Coronary artery (tissue), 2 donors: ENCODE measurements around the gene ERG28.

Experiments
- DNase-seq: peaks from one replicate; pipeline ENCODE4 v3.0.0-alpha.2; 2017; ENCODE audit warnings: low spot score
- H3K27ac ChIP-seq, 2 donors: fragments of 200-600 bp; sonication (generic); one replicate each; pipeline ENCODE4 v1.5.1; 2016 to 2019
- H3K4me3 ChIP-seq: fragments of 200-600 bp; sonication (generic); 2 replicates; pipeline ENCODE4 v1.5.1; 2016; ENCODE audit warnings: mild to moderate bottlenecking, moderate library complexity
- TF ChIP-seq, protein P1 (sequence below): fragments of 200-600 bp; sonication (generic); IDR thresholded peaks from one replicate; pipeline ENCODE4 v1.5.1; 2019; ENCODE audit warnings: antibody characterized with exemption

ERG28 gene

DNA sequence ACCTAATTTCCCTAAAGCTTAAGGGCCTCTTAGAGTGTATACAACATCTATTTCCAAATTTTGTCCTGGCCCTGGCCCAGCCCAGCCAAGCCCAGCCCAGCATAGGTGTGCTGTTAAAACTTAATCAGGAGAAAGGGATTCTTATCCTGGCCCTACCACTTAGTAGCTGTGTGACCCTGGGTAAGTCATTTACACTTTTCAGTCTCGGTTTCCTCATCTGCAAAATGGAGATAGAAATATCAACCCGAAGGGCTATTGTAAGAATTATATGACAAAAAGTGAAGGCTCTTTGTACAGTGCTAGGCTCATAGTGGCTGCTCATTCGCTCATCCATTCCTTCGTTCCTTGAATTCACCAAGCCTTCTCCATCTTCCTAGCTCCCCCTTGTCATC is 442 bp downstream of the ERG28 start:
- TF ChIP-seq, protein P1, sequence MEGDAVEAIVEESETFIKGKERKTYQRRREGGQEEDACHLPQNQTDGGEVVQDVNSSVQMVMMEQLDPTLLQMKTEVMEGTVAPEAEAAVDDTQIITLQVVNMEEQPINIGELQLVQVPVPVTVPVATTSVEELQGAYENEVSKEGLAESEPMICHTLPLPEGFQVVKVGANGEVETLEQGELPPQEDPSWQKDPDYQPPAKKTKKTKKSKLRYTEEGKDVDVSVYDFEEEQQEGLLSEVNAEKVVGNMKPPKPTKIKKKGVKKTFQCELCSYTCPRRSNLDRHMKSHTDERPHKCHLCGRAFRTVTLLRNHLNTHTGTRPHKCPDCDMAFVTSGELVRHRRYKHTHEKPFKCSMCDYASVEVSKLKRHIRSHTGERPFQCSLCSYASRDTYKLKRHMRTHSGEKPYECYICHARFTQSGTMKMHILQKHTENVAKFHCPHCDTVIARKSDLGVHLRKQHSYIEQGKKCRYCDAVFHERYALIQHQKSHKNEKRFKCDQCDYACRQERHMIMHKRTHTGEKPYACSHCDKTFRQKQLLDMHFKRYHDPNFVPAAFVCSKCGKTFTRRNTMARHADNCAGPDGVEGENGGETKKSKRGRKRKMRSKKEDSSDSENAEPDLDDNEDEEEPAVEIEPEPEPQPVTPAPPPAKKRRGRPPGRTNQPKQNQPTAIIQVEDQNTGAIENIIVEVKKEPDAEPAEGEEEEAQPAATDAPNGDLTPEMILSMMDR, result no peak
- Histone ChIP-seq H3K27ac (peak overlapping the region; percentile 74 to 84), H3K4me3 (peak overlapping the region; percentile 82)
- DNase-seq, result no peak

DNA sequence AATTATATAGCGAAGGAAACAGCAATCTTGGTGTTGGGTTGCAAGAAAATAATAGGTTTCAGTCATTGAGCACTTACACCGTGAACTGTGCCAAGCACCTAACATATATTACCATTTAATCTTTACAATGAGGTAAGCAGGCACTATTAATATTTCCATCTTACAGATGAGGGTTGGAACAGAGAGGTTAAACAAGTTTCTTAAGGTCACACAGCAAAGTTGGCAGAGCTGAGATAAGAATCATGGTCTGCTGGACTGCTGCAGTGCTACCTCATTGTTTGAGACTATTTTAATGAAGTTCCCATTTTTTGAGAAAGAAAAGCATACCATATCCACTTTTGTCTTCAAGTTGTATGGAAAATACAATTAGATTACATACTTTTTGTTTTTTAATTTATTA is 1.7 kb downstream of the ERG28 start:
- DNase-seq, result no peak
- TF ChIP-seq, protein P1, result no peak
- H3K4me3 ChIP-seq, result no peak overlapping the region
- H3K27ac ChIP-seq, result no peak overlapping the region

DNA sequence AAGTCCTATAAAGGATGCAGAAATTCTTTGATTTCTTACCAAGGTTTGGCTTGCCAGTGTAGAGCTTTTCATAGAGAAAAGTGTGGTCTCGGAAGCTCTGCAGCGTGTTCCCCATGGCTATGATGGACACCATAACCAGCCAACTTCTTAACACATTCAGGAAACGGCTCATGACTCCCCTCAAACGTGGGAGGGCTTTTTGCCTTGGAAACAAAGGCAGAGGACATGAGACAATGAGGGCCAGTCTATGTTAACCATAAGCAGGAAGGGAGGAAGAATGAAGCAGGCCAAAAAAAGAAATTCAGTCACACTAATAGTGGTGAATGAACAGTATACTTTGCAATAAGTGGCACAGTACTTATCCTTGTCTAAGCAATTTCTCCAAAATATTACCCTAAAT is 3.3 kb downstream of the ERG28 start:
- TF ChIP-seq, protein P1, result no peak
- Histone ChIP-seq H3K27ac (no peak overlapping the region), H3K4me3 (no peak overlapping the region)
- DNase-seq, result no peak

DNA sequence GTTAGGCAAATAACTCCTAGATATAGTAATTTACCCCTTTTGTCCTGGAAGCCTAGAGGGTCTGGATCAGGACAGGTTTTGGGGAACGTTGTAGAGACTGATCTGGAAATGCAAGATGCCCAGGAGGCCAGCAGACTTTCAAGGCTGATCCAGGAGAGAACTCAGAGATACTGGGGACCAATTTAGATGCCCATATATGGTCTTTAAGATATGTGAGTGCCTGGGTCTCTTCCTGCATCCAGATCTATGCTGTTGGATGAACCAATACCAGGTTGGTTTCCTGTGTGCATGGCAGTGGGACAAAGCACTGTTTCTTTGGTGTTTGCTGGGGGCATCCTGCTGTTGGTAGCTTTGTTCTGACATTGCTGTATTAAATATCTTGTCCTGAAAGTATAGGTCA is 5.4 kb downstream of the ERG28 start:
- H3K27ac ChIP-seq, result no peak overlapping the region
- no peak for DNase-seq
- H3K4me3 ChIP-seq, result no peak overlapping the region
- TF ChIP-seq, protein P1, result no peak

DNA sequence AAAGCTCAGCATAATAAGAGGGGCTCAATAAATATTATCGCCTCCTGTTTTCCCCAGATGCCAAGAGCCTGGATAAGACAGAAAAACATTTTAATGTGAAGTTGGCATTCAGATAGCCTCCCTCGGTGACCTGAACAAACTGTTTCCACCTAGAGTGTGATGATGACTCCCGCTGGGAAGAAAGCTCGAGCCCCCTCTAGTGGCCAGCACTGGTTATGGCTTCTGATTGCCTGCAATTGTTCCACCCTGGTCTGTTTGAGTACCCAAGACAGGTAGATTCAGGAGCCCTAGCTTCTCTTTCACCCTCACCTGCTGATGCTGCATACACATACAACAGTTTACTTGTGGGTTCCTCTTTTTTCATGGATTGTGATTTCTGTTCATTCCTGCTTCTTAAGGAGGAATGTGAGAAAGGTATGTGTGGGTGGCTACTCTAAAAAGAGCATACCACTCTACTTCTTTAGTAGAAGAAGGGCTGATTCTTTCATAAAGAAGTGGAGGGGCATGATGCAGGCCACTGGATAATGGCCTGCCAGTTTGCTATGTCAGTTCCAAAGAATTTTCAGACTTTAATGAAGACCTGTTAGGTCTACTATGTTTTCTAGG is 6.4 kb downstream of the ERG28 start:
- H3K4me3 ChIP-seq, result no peak overlapping the region
- TF ChIP-seq, protein P1, result peak; percentile 92
- H3K27ac ChIP-seq, result no peak overlapping the region
- peak; percentile 80 for DNase-seq

DNA sequence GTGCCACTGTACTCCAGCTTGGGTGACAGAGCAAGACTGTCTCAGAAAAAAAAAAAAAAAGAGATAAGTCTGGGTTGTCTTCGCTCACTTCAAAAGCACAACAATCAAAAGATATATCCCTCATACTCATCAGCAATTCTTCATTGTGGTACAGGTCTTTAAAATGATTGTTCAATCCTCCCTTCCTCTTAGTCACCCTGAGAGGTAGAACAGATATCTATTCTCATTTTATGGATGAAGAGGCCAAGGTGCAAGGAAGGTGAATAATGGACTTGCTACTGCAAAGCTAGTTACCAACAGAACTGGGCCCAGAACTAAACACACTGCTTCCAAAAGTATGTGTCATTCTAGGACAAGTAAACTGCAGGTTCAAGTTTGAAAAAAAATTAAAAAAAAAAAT is 7.1 kb downstream of the ERG28 start:
- TF ChIP-seq, protein P1, result no peak
- no peak overlapping the region for H3K4me3 ChIP-seq
- no peak for DNase-seq

DNA sequence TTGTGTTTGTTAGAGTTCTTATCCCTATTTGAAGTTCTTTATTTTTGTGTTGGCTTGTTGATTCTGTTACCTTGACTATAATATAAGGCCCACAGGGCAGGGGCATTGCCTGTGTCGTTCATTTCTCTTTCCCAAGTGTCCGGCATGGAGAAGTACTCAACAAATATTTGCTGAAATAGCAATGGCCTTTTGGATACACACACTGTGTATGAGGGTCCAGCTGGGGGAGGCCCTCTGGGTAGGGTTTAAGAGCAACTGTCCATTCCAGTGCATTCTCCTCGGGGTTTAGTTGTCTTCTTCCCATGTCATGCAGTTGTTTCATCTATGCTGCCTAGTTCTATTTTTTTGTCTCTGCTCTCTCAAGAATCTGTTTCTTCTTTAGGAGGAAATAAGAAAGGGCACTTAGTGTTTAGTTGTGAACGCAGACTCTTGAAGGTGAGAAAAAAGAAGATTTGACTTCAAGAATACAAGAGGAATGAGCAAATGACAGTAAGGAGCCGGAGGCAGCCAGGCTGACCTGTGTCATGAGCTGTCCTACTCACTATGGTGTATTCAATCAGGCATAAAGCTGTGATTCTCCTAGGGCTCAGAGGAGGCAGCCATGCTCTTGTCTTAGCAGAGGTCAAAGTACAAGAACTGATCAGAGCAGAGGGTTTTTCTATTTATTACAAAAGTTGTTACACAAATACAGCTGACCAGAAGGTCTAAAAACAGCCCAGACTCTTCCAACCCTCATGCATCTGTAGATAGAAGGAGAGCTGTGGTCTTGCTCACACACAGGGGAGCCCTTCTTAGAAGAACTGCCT is 10.2 kb downstream of the ERG28 start:
- Histone ChIP-seq H3K27ac (no peak overlapping the region), H3K4me3 (no peak overlapping the region)
- TF ChIP-seq, protein P1, result no peak
- no peak for DNase-seq

More for the DNA sequence above, 7.1 kb downstream of the ERG28 start:
- no peak overlapping the region for H3K27ac ChIP-seq
